ENCODE results near the gene TFAM. TPM values are rescaled to one million over a fixed set of nuclear protein-coding genes. Genes with fewer than 3 reads are reported as not detected.

Gene TFAM
- total and polyA plus RNA-seq, 5 donors from 2014 or later: 30.6 to 51.2 (median 47.8) TPM

- Histone ChIP-seq H3K4me3 (ENCODE audit: low read depth, low read length) (no peak overlapping the region), H3K9me3 (ENCODE audit: control insufficient read depth in 2 of 2, low read length in 2 of 2) (no peaks in the 10 kb centered on the region), H3K27ac (ENCODE audit: insufficient read depth, low read length, poor library complexity, severe bottlenecking) (no peak overlapping the region), H3K27me3 (ENCODE audit: control insufficient read depth, insufficient read depth, low read length) (peaks cover 2% of the 10 kb centered on the region), H3K4me1 (ENCODE audit: control insufficient read depth, insufficient read depth, low read length, poor library complexity, severe bottlenecking) (no peaks in the 10 kb centered on the region), H3K36me3 (ENCODE audit: control insufficient read depth, insufficient read depth, low read length) (no peaks in the 10 kb centered on the region)
- Mint-ChIP-seq H3K9me3 (peaks cover 0 to 8% (median 3%) of the 10 kb centered on the region in 7 donors), H3K36me3 (no peaks in the 10 kb centered on the region), H3K27me3 (no peaks in the 10 kb centered on the region), H3K4me3 (no peak overlapping the region), H3K4me1 (peaks cover 0 to 11% (median 6%) of the 10 kb centered on the region in 4 donors), H3K27ac (no peak overlapping the region)
- DNase-seq (peak in 1 of 3 donors; percentile 17), ATAC-seq (ENCODE audit: low read depth in 2 of 2) (no peak)
Observed at GRCh38 chr10:58436071-58436470, 50.9 kb downstream of the TFAM start.

GRCh38 chr10:58438340-58438871, 53.2 kb downstream of the TFAM start:
- no peak overlapping the region for H3K27ac Mint-ChIP-seq

DNA sequence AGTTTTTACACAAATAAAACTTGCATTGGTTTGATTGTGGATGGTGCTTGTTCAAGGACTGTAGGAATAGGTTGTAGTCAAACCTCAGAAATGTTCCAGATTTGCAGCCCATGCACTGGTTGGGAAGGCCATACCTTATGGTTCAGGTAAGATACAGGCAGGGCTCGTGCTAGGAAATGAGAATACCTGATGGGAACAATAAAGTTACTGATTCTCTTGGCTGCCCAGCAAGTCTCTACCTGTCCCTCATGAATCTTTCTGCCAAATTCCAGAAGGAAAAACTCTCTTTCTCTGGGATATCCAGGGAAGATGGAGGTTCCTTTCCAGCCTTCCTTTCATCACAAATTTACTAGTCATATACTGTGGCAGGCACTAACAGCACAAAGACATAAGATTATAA, 53.8 kb downstream of the TFAM start:
- Histone ChIP-seq H3K4me3 (ENCODE audit: low read depth, low read length) (no peak overlapping the region), H3K27ac (ENCODE audit: insufficient read depth, low read length, poor library complexity, severe bottlenecking) (no peak overlapping the region), H3K4me1 (ENCODE audit: control insufficient read depth, insufficient read depth, low read length, poor library complexity, severe bottlenecking) (no peaks in the 10 kb centered on the region), H3K9me3 (ENCODE audit: control insufficient read depth in 2 of 2, low read length in 2 of 2) (no peaks in the 10 kb centered on the region), H3K36me3 (ENCODE audit: control insufficient read depth, insufficient read depth, low read length) (no peaks in the 10 kb centered on the region), H3K27me3 (ENCODE audit: control insufficient read depth, insufficient read depth, low read length) (peaks cover 2% of the 10 kb centered on the region)
- ATAC-seq (ENCODE audit: low read depth in 2 of 2): no peak
- DNase-seq: no peak
- no peaks in the 10 kb centered on the region for H3K36me3 Mint-ChIP-seq
- H3K9me3 Mint-ChIP-seq: peaks cover 0 to 8% (median 6%) of the 10 kb centered on the region in 7 donors
- H3K27me3 Mint-ChIP-seq: no peaks in the 10 kb centered on the region
- no peak overlapping the region for H3K4me3 Mint-ChIP-seq
- H3K4me1 Mint-ChIP-seq: peaks cover 0 to 11% (median 6%) of the 10 kb centered on the region in 4 donors
- H3K27ac Mint-ChIP-seq: no peak overlapping the region

More at GRCh38 chr10:58438340-58438871, 53.2 kb downstream of the TFAM start:
- no peak overlapping the region for H3K4me3 Mint-ChIP-seq
- no peaks in the 10 kb centered on the region for H3K4me1 ChIP-seq (ENCODE audit: control insufficient read depth, insufficient read depth, low read length, poor library complexity, severe bottlenecking)
- H3K27me3 Mint-ChIP-seq: no peaks in the 10 kb centered on the region
- no peak overlapping the region for H3K4me3 ChIP-seq (ENCODE audit: low read depth, low read length)
- H3K36me3 ChIP-seq (ENCODE audit: control insufficient read depth, insufficient read depth, low read length): no peaks in the 10 kb centered on the region
- H3K36me3 Mint-ChIP-seq: no peaks in the 10 kb centered on the region
- no peaks in the 10 kb centered on the region for H3K9me3 ChIP-seq (ENCODE audit: control insufficient read depth in 2 of 2, low read length in 2 of 2)
- peaks cover 0 to 11% (median 6%) of the 10 kb centered on the region in 4 donors for H3K4me1 Mint-ChIP-seq
- H3K27ac ChIP-seq (ENCODE audit: insufficient read depth, low read length, poor library complexity, severe bottlenecking): no peak overlapping the region
- DNase-seq (no peak), ATAC-seq (ENCODE audit: low read depth in 2 of 2) (no peak)
- peaks cover 0 to 8% (median 6%) of the 10 kb centered on the region in 7 donors for H3K9me3 Mint-ChIP-seq
- peaks cover 2% of the 10 kb centered on the region for H3K27me3 ChIP-seq (ENCODE audit: control insufficient read depth, insufficient read depth, low read length)

- H3K36me3 Mint-ChIP-seq: no peaks in the 10 kb centered on the region
- peaks cover 0 to 11% (median 6%) of the 10 kb centered on the region in 4 donors for H3K4me1 Mint-ChIP-seq
- H3K4me3 Mint-ChIP-seq: no peak overlapping the region
- no peak overlapping the region for H3K27ac Mint-ChIP-seq
- Histone ChIP-seq H3K9me3 (ENCODE audit: control insufficient read depth in 2 of 2, low read length in 2 of 2) (no peaks in the 10 kb centered on the region), H3K27ac (ENCODE audit: insufficient read depth, low read length, poor library complexity, severe bottlenecking) (no peak overlapping the region), H3K36me3 (ENCODE audit: control insufficient read depth, insufficient read depth, low read length) (no peaks in the 10 kb centered on the region), H3K27me3 (ENCODE audit: control insufficient read depth, insufficient read depth, low read length) (peaks cover 2% of the 10 kb centered on the region), H3K4me3 (ENCODE audit: low read depth, low read length) (no peak overlapping the region), H3K4me1 (ENCODE audit: control insufficient read depth, insufficient read depth, low read length, poor library complexity, severe bottlenecking) (no peaks in the 10 kb centered on the region)
- H3K27me3 Mint-ChIP-seq: no peaks in the 10 kb centered on the region
- no peak for DNase-seq
- peaks cover 0 to 8% (median 6%) of the 10 kb centered on the region in 7 donors for H3K9me3 Mint-ChIP-seq
- no peak for ATAC-seq (ENCODE audit: low read depth in 2 of 2)
Observed at GRCh38 chr10:58439632-58440364, 54.6 kb downstream of the TFAM start.

DNA sequence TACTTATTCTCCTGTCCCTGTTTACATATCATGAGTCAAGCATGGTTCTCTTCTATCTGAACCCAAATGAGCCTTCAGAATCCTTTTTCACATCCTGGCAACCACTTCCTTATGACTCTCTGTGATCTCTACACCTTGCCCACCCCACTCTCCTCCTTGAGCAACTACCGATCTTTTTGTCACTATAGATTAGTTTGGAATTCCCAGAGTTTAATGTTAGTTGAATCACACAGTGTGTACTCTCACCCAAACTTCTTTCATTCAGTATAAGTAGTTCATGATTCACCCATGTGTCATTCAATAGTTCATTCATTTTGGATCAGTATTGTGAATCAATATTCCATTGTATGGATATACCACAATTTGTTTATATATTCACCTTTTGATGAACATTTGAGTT, 55.3 kb downstream of the TFAM start:
- Histone ChIP-seq H3K4me3 (ENCODE audit: low read depth, low read length) (no peak overlapping the region), H3K27me3 (ENCODE audit: control insufficient read depth, insufficient read depth, low read length) (peaks cover 2% of the 10 kb centered on the region), H3K4me1 (ENCODE audit: control insufficient read depth, insufficient read depth, low read length, poor library complexity, severe bottlenecking) (no peaks in the 10 kb centered on the region), H3K36me3 (ENCODE audit: control insufficient read depth, insufficient read depth, low read length) (no peaks in the 10 kb centered on the region), H3K9me3 (ENCODE audit: control insufficient read depth in 2 of 2, low read length in 2 of 2) (no peaks in the 10 kb centered on the region), H3K27ac (ENCODE audit: insufficient read depth, low read length, poor library complexity, severe bottlenecking) (no peak overlapping the region)
- Mint-ChIP-seq H3K4me1 (peaks cover 0 to 8% (median 4%) of the 10 kb centered on the region in 4 donors), H3K27ac (no peak overlapping the region), H3K9me3 (peaks cover 0 to 8% (median 6%) of the 10 kb centered on the region in 7 donors), H3K36me3 (no peaks in the 10 kb centered on the region), H3K4me3 (no peak overlapping the region), H3K27me3 (no peaks in the 10 kb centered on the region)
- ATAC-seq (ENCODE audit: low read depth in 2 of 2) (no peak), DNase-seq (no peak)

DNA sequence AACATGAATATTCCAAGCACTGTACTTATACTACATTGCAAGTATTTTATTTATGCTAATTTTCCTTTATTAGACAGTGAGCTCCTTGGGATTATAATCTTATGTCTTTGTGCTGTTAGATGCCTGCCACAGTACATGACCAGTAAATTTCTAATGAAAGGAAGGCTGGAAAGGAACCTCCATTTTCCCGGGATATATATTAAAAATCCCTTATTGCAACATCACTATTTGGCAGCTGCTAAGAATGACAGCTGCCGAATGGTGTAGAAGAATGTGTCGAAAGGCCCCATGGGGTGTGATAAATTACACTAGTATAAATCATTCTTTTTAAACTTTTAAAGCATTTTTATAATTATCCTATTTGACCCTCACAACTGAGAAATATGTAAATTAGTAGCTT, 59.1 kb downstream of the TFAM start:
- Mint-ChIP-seq H3K9me3 (peaks cover 0 to 8% (median 6%) of the 10 kb centered on the region in 7 donors), H3K4me1 (no peaks in the 10 kb centered on the region), H3K36me3 (no peaks in the 10 kb centered on the region), H3K4me3 (no peak overlapping the region), H3K27me3 (no peaks in the 10 kb centered on the region), H3K27ac (no peak overlapping the region)
- H3K27ac ChIP-seq (ENCODE audit: insufficient read depth, low read length, poor library complexity, severe bottlenecking): no peak overlapping the region
- H3K4me1 ChIP-seq (ENCODE audit: control insufficient read depth, insufficient read depth, low read length, poor library complexity, severe bottlenecking): no peaks in the 10 kb centered on the region
- DNase-seq: no peak
- no peaks in the 10 kb centered on the region for H3K36me3 ChIP-seq (ENCODE audit: control insufficient read depth, insufficient read depth, low read length)
- no peak overlapping the region for H3K4me3 ChIP-seq (ENCODE audit: low read depth, low read length)
- no peaks in the 10 kb centered on the region for H3K9me3 ChIP-seq (ENCODE audit: control insufficient read depth in 2 of 2, low read length in 2 of 2)
- H3K27me3 ChIP-seq (ENCODE audit: control insufficient read depth, insufficient read depth, low read length): no peaks in the 10 kb centered on the region
- no peak for ATAC-seq (ENCODE audit: low read depth in 2 of 2)

GRCh38 chr10:58444876-58445275, 59.7 kb downstream of the TFAM start:
- H3K27me3 Mint-ChIP-seq: no peaks in the 10 kb centered on the region
- no peak overlapping the region for H3K27ac Mint-ChIP-seq
- H3K4me3 ChIP-seq (ENCODE audit: low read depth, low read length): no peak overlapping the region
- no peaks in the 10 kb centered on the region for H3K4me1 ChIP-seq (ENCODE audit: control insufficient read depth, insufficient read depth, low read length, poor library complexity, severe bottlenecking)
- no peaks in the 10 kb centered on the region for H3K36me3 Mint-ChIP-seq
- no peak overlapping the region for H3K27ac ChIP-seq (ENCODE audit: insufficient read depth, low read length, poor library complexity, severe bottlenecking)
- H3K4me1 Mint-ChIP-seq: no peaks in the 10 kb centered on the region
- no peaks in the 10 kb centered on the region for H3K9me3 ChIP-seq (ENCODE audit: control insufficient read depth in 2 of 2, low read length in 2 of 2)
- no peak overlapping the region for H3K4me3 Mint-ChIP-seq
- DNase-seq (no peak), ATAC-seq (ENCODE audit: low read depth in 2 of 2) (no peak)
- peaks cover 0 to 8% (median 6%) of the 10 kb centered on the region in 7 donors for H3K9me3 Mint-ChIP-seq
- no peaks in the 10 kb centered on the region for H3K36me3 ChIP-seq (ENCODE audit: control insufficient read depth, insufficient read depth, low read length)
- H3K27me3 ChIP-seq (ENCODE audit: control insufficient read depth, insufficient read depth, low read length): no peaks in the 10 kb centered on the region
